Activated CD4-positive, CD25-positive, alpha-beta regulatory T cell treated with anti-CD3 and anti-CD28 coated beads, Interleukin-2, amount 50 U/mL, for 16 hours (primary cell): Measurements from ENCODE around the gene TEX53.

ENCODE experiments used
- DNase-seq: peaks from one replicate; pipeline ENCODE4 v3.0.0-alpha.2; 2020; ENCODE audit warnings: low read depth, low spot score

Gene TEX53

GRCh38 chr9:114641967-114642366, 15.6 kb downstream of the TEX53 start:
- DNase-seq, result no peak

DNA sequence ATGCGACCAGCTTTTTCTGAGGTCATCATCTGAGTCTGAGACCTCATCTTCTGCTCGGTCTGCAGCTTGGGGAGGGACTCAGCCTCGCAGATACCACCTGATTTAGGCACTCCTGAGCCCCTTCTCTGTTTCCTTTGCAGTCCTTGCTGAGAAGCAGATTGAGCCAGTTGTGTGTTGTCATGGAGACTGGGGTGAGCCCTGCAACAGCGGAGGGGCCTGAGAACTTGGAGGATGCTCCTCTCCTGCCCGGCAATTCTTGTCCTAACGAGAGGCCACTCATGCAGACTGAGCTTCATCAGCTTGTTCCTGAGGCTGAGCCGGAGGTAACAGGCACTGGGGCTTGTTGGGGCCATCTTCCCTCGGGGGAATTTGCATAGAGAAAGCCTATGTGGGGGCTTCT, 19.2 kb downstream of the TEX53 start:
- DNase-seq, result no peak

DNA sequence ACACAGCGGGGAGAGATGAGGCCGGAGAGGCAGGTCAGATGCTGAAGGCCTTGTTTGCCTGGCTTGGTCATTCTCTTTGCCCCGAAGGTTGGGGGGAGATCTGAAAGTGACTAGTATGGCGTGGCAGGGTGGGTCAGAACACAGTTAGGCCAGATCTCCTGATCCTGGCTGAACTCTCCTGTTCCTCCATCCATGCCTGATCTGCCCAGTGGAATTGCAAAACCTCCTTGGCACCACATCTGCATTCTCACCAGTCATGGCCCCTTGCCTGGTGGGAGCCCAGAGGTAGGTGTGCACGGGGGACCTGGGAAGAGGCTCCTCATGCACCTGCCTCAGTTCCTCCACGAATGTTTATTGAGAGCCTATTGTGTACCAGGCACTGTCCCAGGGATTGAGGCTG, 23.2 kb downstream of the TEX53 start:
- no peak for DNase-seq

DNA sequence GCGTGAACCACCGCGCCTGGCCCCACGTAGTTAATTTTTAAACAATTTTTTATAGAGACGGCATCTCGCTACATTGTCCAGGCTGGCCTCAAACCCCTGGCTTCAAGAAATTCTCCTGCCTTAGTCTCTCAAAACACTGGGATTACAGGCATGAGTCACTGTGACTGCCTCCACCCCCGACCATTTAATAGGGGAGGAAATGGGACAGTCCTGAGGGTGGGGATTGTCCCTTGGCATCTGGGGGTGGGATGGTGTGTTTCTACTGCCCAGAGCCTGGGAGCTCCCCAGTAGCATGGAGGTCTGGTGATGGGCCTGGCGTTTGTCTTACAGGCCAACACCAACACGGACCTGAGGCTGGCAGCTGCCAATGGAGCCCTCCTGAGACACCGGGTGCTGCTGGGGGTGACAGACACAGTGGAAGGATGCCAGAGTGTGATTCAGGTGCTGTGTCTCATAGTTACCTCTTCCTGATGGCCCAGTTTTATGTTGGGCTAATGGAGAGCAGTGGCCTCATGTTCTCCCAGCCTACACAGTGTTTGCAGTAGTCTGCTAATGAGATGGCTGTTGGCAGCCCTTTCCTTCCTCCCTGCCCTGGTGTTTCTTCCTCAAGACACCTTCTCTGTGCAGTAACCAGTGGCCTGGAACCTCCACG, 24.0 kb downstream of the TEX53 start:
- DNase-seq, result no peak

GRCh38 chr9:114631166-114631565, 26.4 kb downstream of the TEX53 start:
- no peak for DNase-seq

DNA sequence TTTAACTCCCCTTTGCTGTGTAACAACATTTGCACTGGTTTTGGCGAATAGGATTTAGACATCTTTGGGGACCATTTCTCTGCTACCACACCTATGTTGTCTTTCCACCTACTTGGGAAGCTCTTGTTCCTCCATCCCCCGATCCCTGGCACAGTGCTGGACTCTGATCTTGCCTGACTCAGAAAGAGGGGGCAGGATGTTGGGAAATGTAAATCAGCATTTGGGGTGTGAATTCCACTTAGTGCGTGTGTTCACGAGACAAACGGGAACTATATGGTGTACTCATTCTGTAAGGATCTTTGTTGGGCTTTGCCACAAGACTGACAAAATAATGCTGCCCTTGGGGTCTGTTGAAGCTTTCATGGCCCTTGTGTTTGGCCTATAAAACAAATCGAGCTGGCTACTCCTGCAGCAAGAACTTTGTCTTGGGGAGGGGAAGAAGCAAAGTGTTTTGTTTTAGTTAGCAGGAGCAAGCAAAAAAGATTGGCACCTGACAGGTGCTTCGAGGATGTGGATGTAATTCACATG, 28.0 kb downstream of the TEX53 start:
- no peak for DNase-seq

DNA sequence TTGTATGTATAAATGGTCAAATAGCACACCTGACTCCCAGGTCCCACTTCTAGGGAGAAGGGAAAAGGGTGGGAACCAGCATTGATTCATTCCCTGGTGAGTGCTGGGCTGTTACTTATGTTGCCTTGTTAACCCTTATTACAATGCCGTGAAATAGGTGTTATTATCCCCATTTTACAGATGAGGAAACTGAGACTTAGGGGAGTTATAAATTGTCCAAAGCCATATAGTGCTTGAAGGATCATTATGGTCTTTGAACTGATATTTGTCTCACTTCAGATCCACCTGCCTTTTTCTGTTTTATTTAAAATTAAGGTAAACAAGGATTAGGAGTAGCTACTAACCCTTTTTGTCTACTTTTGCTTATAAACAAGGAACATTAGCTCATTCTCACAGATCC, 30.1 kb downstream of the TEX53 start:
- no peak for DNase-seq

- DNase-seq, result no peak
These were observed 31.1 kb downstream of the TEX53 start for GRCh38 chr9:114626415-114627020.

DNA sequence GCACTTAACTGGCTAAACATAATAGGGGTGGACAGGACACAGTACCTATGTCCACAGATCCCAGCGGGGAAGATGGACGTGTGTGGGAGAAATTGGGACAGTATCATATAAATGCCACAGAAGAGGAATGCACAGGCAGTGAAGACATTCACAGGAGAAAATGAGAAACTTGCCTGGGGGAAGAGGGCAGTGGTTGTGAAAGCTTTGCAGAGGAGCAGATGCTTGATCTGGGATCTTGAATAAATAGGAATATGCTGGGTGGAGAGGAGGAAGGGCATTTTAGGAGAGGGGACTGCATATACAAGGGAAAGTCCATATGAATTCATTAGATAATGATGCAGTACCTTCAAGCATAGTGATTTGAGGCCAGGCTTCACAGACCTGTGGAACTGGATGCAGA, 32.9 kb downstream of the TEX53 start:
- DNase-seq, result no peak

DNA sequence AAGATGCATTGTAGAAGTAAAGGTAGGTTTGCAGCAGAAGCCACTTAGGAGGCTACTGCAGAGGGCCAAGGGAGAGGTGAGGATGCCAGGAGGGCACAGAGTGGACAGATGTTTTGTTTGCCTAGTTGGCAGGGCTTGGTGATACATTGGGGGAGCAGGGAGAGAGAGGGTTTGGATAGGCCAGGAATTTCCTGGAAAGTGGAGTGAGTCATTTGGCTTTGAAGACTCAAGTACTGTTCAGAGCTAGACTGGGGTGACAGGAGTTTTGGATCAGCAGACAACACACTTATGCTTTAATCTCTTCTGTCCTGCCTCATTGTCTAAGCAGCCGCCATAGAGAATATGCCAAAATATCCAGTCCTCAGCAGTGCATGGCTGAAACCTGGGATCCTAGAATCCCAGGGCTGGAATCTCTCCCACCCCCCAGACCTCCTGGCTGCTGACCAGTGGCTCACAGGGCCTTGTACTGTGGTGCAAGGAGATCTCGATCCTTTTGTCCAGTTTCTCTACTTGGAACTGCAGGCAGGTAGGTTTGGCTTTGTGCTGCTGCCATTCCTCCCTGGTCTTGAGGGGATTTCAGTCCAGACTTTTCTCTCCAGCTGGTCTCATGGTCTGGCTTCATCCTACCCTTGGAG, 35.5 kb downstream of the TEX53 start:
- DNase-seq, result no peak

DNA sequence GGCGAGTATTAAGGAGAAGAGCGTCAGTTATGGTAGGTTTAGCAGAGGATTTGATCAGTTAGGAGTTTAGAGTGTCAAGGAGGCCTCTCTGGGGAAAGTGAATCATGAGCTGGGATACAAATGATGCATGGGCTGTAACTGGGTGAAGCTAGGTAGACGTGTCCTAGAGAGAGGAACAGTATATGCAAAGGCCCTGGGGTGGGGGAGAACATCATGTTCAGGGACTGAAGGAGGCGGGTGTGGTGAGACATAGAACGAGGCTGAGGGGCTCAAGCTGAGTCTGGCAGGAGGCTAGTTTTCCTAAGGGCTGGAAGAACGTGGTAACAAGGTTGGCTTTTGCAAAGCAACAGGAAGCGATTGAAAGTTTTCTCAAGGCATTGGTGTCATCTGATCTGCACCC, 36.0 kb downstream of the TEX53 start:
- DNase-seq, result no peak

GRCh38 chr9:114619191-114619761, 38.3 kb downstream of the TEX53 start:
- DNase-seq, result no peak

GRCh38 chr9:114616684-114617520, 40.7 kb downstream of the TEX53 start:
- no peak for DNase-seq

DNA sequence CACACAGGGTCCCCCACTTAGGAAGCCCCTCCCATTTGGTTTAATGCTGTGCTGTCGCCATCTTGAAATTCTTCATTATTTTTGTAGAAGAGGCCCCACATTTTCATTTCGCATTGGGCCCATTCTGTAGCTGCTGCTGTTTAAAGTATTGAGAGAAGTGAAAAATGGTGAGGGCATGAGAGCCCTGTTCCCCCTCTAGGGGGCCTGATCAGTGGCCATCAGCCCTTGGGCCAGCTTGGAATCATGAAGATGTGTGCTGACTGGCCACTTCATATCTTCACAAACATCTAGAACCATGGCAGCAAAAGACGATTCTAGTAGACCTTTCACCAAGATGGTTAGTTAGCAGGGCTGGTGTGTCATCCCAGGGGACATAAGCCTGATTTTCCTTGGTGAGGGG, 43.2 kb downstream of the TEX53 start:
- DNase-seq, result no peak

GRCh38 chr9:114613919-114614318, 43.7 kb downstream of the TEX53 start:
- no peak for DNase-seq

GRCh38 chr9:114613087-114613486, 44.5 kb downstream of the TEX53 start:
- no peak for DNase-seq

DNA sequence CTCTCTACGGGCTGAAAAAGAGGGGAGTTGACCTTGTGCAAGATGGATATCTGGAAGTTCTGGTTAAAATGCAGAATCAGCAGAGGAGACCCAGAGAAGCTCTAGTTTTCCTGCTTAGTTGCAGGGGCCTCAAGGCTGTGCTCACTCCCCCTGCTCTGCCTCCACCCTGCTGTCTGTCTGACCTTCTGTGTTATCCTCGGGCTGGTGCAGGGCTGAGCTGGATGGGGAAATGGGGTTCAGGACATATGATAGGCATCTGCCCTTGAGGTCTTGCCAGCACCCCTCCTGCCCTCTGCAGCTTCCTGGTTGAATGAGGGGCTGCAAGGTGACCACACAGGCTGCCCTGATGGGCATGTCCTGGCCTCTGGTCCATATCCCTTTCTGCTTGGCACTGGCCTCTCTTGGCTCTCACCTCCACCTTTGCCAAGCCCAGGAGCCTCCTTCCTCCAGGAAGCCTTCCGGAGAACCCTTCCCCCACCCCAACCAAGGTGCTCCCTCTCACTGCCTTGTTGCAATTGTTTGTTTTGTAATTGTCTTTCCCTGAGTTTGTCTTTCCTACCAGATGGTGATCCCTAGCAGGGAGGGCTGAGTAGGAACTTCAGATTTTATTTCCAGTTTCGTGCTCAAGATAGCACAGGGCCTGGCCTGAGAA, 45.2 kb downstream of the TEX53 start:
- no peak for DNase-seq

DNA sequence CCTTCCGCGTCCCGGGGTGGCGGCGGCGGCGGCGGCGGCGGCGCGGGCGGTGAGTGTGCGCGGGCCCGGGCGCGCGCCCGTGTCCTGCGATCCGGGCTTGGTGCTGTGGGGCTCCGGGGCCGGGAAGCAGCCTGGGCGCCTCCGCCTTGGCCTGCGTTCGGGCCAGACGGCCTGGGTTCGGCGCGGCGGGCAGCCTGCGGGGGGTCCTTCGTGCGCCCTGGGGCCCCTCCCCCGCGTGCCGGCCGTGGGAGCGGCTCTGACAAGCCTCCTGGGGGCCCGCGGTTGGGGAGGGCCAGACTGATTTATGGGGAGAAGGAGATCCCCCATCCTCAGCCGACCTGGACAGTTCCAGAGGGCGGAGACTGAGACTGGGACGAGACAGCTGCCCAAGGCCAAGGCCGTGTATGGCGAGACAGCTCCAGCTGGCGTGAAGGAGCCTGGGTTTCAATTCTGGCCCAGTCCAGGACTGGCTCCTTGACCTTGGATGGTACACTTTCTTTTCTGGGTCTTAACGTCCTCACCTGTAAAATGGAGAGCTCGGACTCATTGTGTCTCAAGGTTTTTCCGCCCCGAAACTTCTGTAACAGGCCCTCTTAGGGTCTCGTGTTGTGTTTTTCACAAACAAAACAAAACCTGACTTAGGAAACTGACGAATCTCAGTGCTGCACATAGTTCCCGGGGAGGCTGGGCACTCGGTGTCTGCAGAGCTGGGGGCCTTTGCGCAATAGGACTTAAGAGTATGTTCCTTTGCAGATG, 45.9 kb downstream of the TEX53 start:
- DNase-seq, result no peak

DNA sequence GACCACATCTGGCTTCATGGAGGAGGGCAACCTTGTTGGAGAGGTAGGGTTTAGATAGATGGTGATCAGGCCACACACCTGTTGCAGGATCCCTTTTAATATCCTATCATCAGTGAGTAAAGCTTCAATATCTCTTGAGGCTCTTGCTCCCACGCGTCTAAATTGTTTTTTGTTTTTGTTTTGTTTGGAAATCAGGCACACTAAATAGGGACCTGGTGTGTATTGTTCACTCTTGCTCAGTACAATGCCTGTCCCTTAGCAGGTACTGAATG, 49.1 kb downstream of the TEX53 start:
- no peak for DNase-seq

DNA sequence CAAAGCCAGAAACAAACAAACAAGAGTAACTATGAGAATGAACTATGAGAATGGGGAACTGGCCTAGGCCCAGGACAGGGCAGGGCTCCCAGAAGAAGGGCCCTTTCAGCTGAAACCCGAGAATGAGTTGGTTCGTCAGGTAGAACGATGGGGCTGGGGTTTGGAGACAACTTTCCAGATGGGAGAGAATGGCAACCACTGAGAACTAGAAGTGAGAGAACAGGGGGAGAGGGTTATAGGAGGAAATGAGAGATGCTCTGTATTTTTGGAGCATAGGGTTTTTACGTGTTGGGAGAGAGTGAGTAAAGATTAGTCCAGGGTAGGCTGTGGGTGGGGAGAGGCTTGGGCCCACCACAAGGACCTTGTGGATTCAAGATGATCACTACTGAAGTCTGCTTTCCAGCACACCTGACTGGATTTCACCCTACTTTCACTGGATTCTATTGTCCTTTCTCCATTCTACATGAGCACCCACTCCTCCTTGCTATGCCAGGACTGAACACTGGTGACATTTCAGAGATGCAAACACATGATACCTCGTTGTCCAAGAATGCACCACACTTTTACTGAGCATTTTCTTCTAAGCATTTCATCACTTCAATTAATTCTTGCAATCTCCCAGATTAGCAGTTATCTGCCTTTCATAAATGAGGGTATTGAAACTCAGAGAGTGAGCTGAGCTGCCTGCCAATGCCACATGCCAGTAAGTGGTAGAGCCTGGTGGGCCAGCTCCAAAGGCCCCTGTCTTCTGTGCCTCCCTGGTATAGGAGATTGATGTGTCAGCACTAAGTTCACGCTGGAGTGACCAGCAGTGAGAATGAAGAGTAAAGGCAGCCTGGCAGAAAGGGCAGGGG, 49.7 kb downstream of the TEX53 start:
- no peak for DNase-seq
